Neutrophil (primary cell): ENCODE results near the gene FGA.

Experiments used
- H3K27ac ChIP-seq: fragments of 200-600 bp; sonication (generic); 2 replicates; pipeline ENCODE4 v1.5.1; 2016; ENCODE audit warnings: mild to moderate bottlenecking, moderate library complexity
- H3K27me3 ChIP-seq: fragments of 200-600 bp; sonication (generic); 2 replicates; pipeline ENCODE4 v1.6.0; 2016; ENCODE audit warnings: mild to moderate bottlenecking
- H3K36me3 ChIP-seq: fragments of 200-600 bp; sonication (generic); 2 replicates; pipeline ENCODE4 v1.5.1; 2017
- H3K4me1 ChIP-seq, 2 experiments: fragments of 200-600 bp in 1 of 2; sonication (generic) in 1 of 2; 1 replicate in 1 of 2; 2 replicates in 1 of 2; pipeline versions ENCODE4 v1.5.1 to v1.6.1; 2013 to 2016; ENCODE audit warnings: low read depth in 1 of 2, low read length in 1 of 2, mild to moderate bottlenecking in 1 of 2, moderate library complexity in 1 of 2; ENCODE audit not compliant: control insufficient read depth in 1 of 2, insufficient read depth in 1 of 2
- H3K4me3 ChIP-seq, 2 experiments: fragments of 200-600 bp in 1 of 2; sonication (generic) in 1 of 2; 1 replicate in 1 of 2; 2 replicates in 1 of 2; pipeline ENCODE4 v1.5.1; 2013 to 2016; ENCODE audit warnings: low read depth in 1 of 2, low read length in 1 of 2, mild to moderate bottlenecking in 1 of 2, moderate library complexity in 1 of 2
- H3K9me3 ChIP-seq: fragments of 200-600 bp; sonication (generic); 2 replicates; pipeline ENCODE4 v1.5.1; 2016
- CTCF ChIP-seq: fragments of 200-600 bp; sonication (generic); IDR thresholded peaks from 2 replicates; pipeline ENCODE4 v1.5.1; 2016; ENCODE audit warnings: antibody characterized with exemption

The FGA gene

GRCh38 chr4:154584259-154584658 is 6.3 kb downstream of the FGA start:
- Histone ChIP-seq H3K4me1 (no peaks in the 10 kb centered on the region), H3K4me3 (no peak overlapping the region), H3K27me3 (peaks cover 7% of the 10 kb centered on the region), H3K9me3 (no peaks in the 10 kb centered on the region), H3K27ac (no peak overlapping the region), H3K36me3 (no peaks in the 10 kb centered on the region)
- no peak for TF ChIP-seq CTCF

- Histone ChIP-seq H3K27me3 (peaks cover under 1% of the 10 kb centered on the region), H3K4me3 (no peak overlapping the region), H3K4me1 (no peaks in the 10 kb centered on the region), H3K9me3 (no peaks in the 10 kb centered on the region), H3K36me3 (no peaks in the 10 kb centered on the region), H3K27ac (no peak overlapping the region)
- no peak for TF ChIP-seq CTCF
Observed at GRCh38 chr4:154583677-154584076, 6.9 kb downstream of the FGA start.

DNA sequence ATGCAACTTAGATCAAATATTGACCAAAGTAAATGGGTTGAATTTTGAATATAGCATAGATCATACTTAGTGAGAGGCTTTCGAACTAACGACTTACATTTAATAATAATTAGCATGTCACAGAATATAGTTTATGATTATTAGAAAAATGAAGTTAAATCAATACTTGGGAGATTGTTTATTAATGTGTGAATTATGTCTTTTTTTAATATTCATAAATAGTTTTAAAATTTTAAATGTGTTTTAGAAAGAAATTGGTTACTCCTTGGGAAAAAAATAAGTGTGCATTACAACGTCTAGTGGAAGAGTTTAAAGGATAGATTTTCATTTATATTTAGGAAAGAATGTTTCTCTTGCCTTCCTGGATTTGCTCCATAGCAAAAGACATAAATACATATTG is 7.3 kb downstream of the FGA start:
- no peaks in the 10 kb centered on the region for H3K27me3 ChIP-seq
- H3K9me3 ChIP-seq = no peaks in the 10 kb centered on the region
- TF ChIP-seq CTCF = no peak
- H3K4me3 ChIP-seq = no peak overlapping the region
- H3K4me1 ChIP-seq = no peaks in the 10 kb centered on the region
- H3K36me3 ChIP-seq = no peaks in the 10 kb centered on the region
- no peak overlapping the region for H3K27ac ChIP-seq

DNA sequence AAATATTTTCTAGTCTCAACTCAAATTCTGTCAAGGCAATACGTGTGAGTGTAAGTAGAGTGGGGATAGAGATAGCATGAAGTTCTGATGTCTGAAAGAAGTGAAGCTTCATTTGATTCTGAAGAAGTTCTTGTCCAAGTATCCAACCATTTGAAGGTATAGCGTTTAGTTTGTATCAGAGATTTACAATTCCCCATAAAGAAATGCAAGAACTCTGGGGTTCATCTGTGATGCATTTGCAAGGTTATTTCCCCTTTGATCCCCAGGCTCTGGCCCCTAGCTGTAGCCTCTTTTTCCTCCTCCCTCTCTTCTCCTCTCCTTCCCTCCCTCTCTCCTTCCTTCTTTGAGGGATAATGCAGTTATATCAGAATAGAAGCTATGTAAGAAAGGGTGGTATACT is 7.8 kb downstream of the FGA start:
- no peak overlapping the region for H3K4me3 ChIP-seq
- no peaks in the 10 kb centered on the region for H3K27me3 ChIP-seq
- H3K27ac ChIP-seq = no peak overlapping the region
- H3K36me3 ChIP-seq = no peaks in the 10 kb centered on the region
- no peaks in the 10 kb centered on the region for H3K9me3 ChIP-seq
- H3K4me1 ChIP-seq = no peaks in the 10 kb centered on the region
- TF ChIP-seq CTCF = no peak

DNA sequence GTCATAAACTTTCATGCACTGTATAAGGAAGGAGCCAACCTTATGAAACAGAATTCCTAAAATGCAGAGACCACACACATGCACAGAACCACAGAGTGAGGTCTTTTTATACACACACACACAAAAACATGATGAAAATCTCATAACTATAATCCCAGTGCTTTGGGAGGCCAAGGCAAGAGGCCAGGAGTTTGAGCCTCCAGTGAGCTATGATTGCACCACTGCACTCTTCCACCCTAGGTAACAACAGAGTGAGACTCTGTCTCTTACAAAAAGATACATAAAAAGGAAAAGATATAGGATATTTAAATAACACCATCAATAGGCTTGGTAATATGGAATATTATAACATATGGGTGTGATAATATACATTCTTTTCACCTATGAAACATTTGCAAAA is 10.6 kb downstream of the FGA start:
- Histone ChIP-seq H3K27ac (no peak overlapping the region), H3K9me3 (no peaks in the 10 kb centered on the region), H3K4me1 (no peaks in the 10 kb centered on the region), H3K27me3 (no peaks in the 10 kb centered on the region), H3K36me3 (no peaks in the 10 kb centered on the region), H3K4me3 (no peak overlapping the region)
- TF ChIP-seq CTCF = no peak

GRCh38 chr4:154578919-154579318 is 11.6 kb downstream of the FGA start:
- no peaks in the 10 kb centered on the region for H3K9me3 ChIP-seq
- no peaks in the 10 kb centered on the region for H3K27me3 ChIP-seq
- no peak overlapping the region for H3K27ac ChIP-seq
- no peak for TF ChIP-seq CTCF
- no peak overlapping the region for H3K4me3 ChIP-seq
- H3K36me3 ChIP-seq = no peaks in the 10 kb centered on the region
- H3K4me1 ChIP-seq = no peaks in the 10 kb centered on the region
